K562 (cell line): ENCODE results near the gene WBP1L. TPM values are rescaled to one million over a fixed set of nuclear protein-coding genes. Genes with fewer than 3 reads are reported as not detected.

Experiments used
- ATF7 ChIP-seq: fragments of 450-650 bp; IDR thresholded peaks from 2 replicates; pipeline ENCODE4 v1.7.1; 2014; ENCODE audit warnings: mild to moderate bottlenecking, moderate library complexity
- C11orf30 ChIP-seq: fragments of 450-650 bp; IDR thresholded peaks from 2 replicates; pipeline ENCODE4 v1.6.1; 2016; ENCODE audit warnings: low read depth, mild to moderate bottlenecking
- CREB3L1 ChIP-seq: fragments of 450-650 bp; IDR thresholded peaks from 2 replicates; pipeline ENCODE4 v1.6.1; 2014; ENCODE audit warnings: low read depth, mild to moderate bottlenecking, moderate library complexity, borderline replicate concordance
- EP300 ChIP-seq: IDR thresholded peaks from 2 replicates; pipeline ENCODE4 v1.6.1; 2012; ENCODE audit warnings: low read length, improper control_type of control experiment
- MITF ChIP-seq: IDR thresholded peaks from 2 replicates; pipeline ENCODE4 v1.6.1; 2014; ENCODE audit warnings: antibody characterized with exemption
- NR3C1 ChIP-seq: sonication (generic); formaldehyde crosslinking; IDR thresholded peaks from 2 replicates; pipeline ENCODE4 v1.8.1; 2022; ENCODE audit warnings: missing genetic modification reagents
- RBM17 ChIP-seq: fragments of 200-400 bp; formaldehyde crosslinking; IDR thresholded peaks from 2 replicates; pipeline ENCODE4 v1.6.1; 2017; ENCODE audit warnings: low read depth, mild to moderate bottlenecking, low read length, borderline replicate concordance
- RBM25 ChIP-seq: fragments of 200-400 bp; formaldehyde crosslinking; IDR thresholded peaks from 2 replicates; pipeline ENCODE4 v1.6.1; 2018; ENCODE audit warnings: low read length, low read depth, moderate library complexity; ENCODE audit not compliant: severe bottlenecking
- ZNF133 ChIP-seq: fragments of 250-450 bp; sonication (Bioruptor Pico); IDR thresholded peaks from 2 replicates; pipeline ENCODE4 v1.4.0; 2020; ENCODE audit warnings: mild to moderate bottlenecking
- polyA plus RNA-seq, 8 experiments: library from polyadenylated mRNA; depleted of rRNA in 4 of 8; stranded (reverse) in 5 of 8; unstranded in 3 of 8; fragments of >200 nt; fragmentation: Nextera tagmentation in 2 of 8; fragmentation: Illumina TruSeq in 1 of 8; extraction: Ambion mirVana in 2 of 8; extraction: Trizol in 1 of 8; gene quantifications; 2 replicates each; pipeline versions ENCODE4 v1.2.1 to v1.2.3, GENCODE V29; 2011 to 2014; ENCODE audit warnings: inconsistent platforms in 1 of 8, missing spikeins in 1 of 8
- total RNA-seq, 7 experiments: library from RNA; depleted of rRNA in 6 of 7; stranded (reverse); fragments of >200 nt in 6 of 7; fragmentation: Illumina TruSeq in 2 of 7; extraction: Trizol in 2 of 7; gene quantifications; 2 replicates each; pipeline versions ENCODE4 v1.2.1 to v1.2.3, GENCODE V29; 2011 to 2021; ENCODE audit warnings: low replicate concordance in 1 of 7

The WBP1L gene
- total and polyA plus RNA-seq, 9 of the 15 experiments (the other 6 are each of a cell fraction or from before 2014, with no cell fraction given), result 3.2 to 14.4 (median 11.3) TPM

- no peak for TF ChIP-seq CREB3L1
- no peak for TF ChIP-seq NR3C1 (CRISPR knock-in tag)
- no peak for TF ChIP-seq ATF7
- TF ChIP-seq ZNF133 (CRISPR knock-in tag), result no peak
- TF ChIP-seq EP300, result no peak
- TF ChIP-seq MITF, result no peak
- TF ChIP-seq RBM25, result no peak
- TF ChIP-seq RBM17, result no peak
- no peak for TF ChIP-seq C11orf30
- TF ChIP-seq, all 486 proteins: peak for 0
Observed at GRCh38 chr10:102705531-102705930, 38.2 kb upstream of the WBP1L start (continued).
